ENCODE results near the gene C1QC. TPM values are rescaled to one million over a fixed set of nuclear protein-coding genes. Genes with fewer than 3 reads are reported as not detected.

C1QC gene
- total and polyA plus RNA-seq, 2 of the 8 experiments (the other 6 are each of a cell fraction or from before 2014, with no cell fraction given): not detected

GRCh38 chr1:22661880-22662279, 18.4 kb downstream of the C1QC start (continued):
- no peak for TF ChIP-seq KDM4A (IDR thresholded peaks at IDR 0.05; ENCODE audit: low read depth, low read length, severe bottlenecking)
- no peak for TF ChIP-seq POLR2A (IDR thresholded peaks at IDR 0.05; ENCODE audit: control extremely low read depth in 1 of 2, low read depth in 2 of 2, low read length in 2 of 2)
- no peak for TF ChIP-seq SIRT6 (IDR thresholded peaks at IDR 0.05; ENCODE audit: low read length)
- TF ChIP-seq JUN (IDR thresholded peaks at IDR 0.05; ENCODE audit: low read depth, low read length): no peak

Data from H1 (cell line).